ENCODE measurements around the gene C9orf43. TPM values are rescaled to one million over a fixed set of nuclear protein-coding genes. Genes with fewer than 3 reads are reported as not detected.

C9orf43 gene
- 0.12 and 0.15 TPM in 2 replicates for total RNA-seq (ENCODE audit: low replicate concordance)

GRCh38 chr9:113410207-113410864 lies at the start of gene C9orf43, which contains the start of gene POLE3:
Gene C9orf43, plus strand, starts transcription at chr9:113410747. Its CDS starts 2,747 bp downstream, at chr9:113413494.
Gene POLE3, minus strand, starts transcription at chr9:113410675. Its CDS starts 382 bp downstream, at chr9:113410293.

GRCh38 chr9:113376634-113377567 lies 33.6 kb upstream of the C9orf43 start, which contains the start of gene HDHD3:
Gene HDHD3, minus strand, starts transcription at chr9:113376986. Its CDS starts 2,632 bp downstream, at chr9:113374354.

GRCh38 chr9:113401027-113401792 lies 9.3 kb upstream of the C9orf43 start, which contains the start of gene ALAD:
Gene ALAD, minus strand, starts transcription at chr9:113401284. Its CDS starts 7,725 bp downstream, at chr9:113393559.

GRCh38 chr9:113463418-113464285 lies 53.1 kb downstream of the C9orf43 start, which contains the start of gene RGS3:
Gene RGS3, plus strand, starts transcription at chr9:113463727. Its CDS starts 76 bp downstream, at chr9:113463803.

Other genes with a start within 250 kb of the C9orf43 start
- gene FKBP15, start 189.5 kb upstream of the C9orf43 start, total RNA-seq (ENCODE audit: low replicate concordance): 11.5 and 14.8 TPM in 2 replicates
- gene SLC31A1, start 189.2 kb upstream of the C9orf43 start, total RNA-seq (ENCODE audit: low replicate concordance): 14.5 and 21.0 TPM in 2 replicates
- gene CDC26, start 135.2 kb upstream of the C9orf43 start, total RNA-seq (ENCODE audit: low replicate concordance): 41.2 and 54.1 TPM in 2 replicates
- 18.1 and 22.4 TPM in 2 replicates for gene PRPF4, start 135.1 kb upstream of the C9orf43 start, total RNA-seq (ENCODE audit: low replicate concordance)
- gene RNF183, start 107.4 kb upstream of the C9orf43 start, total RNA-seq (ENCODE audit: low replicate concordance): not detected in 2 replicates
- gene WDR31, start 70.5 kb upstream of the C9orf43 start, total RNA-seq (ENCODE audit: low replicate concordance): 0.83 and 5.3 TPM in 2 replicates
- not detected in 2 replicates for gene BSPRY, start 61.2 kb upstream of the C9orf43 start, total RNA-seq (ENCODE audit: low replicate concordance)
- gene HDHD3, start 33.8 kb upstream of the C9orf43 start, total RNA-seq (ENCODE audit: low replicate concordance): 5.0 and 6.2 TPM in 2 replicates
- gene ALAD, start 9.5 kb upstream of the C9orf43 start, total RNA-seq (ENCODE audit: low replicate concordance): 25.9 and 32.2 TPM in 2 replicates
- gene POLE3, start 72 bp upstream of the C9orf43 start, total RNA-seq (ENCODE audit: low replicate concordance): 22.7 and 36.2 TPM in 2 replicates
- gene RGS3, start 53.0 kb downstream of the C9orf43 start, total RNA-seq (ENCODE audit: low replicate concordance): 41.8 and 258 TPM in 2 replicates